ENCODE results near the gene STPG3.

Gene STPG3

DNA sequence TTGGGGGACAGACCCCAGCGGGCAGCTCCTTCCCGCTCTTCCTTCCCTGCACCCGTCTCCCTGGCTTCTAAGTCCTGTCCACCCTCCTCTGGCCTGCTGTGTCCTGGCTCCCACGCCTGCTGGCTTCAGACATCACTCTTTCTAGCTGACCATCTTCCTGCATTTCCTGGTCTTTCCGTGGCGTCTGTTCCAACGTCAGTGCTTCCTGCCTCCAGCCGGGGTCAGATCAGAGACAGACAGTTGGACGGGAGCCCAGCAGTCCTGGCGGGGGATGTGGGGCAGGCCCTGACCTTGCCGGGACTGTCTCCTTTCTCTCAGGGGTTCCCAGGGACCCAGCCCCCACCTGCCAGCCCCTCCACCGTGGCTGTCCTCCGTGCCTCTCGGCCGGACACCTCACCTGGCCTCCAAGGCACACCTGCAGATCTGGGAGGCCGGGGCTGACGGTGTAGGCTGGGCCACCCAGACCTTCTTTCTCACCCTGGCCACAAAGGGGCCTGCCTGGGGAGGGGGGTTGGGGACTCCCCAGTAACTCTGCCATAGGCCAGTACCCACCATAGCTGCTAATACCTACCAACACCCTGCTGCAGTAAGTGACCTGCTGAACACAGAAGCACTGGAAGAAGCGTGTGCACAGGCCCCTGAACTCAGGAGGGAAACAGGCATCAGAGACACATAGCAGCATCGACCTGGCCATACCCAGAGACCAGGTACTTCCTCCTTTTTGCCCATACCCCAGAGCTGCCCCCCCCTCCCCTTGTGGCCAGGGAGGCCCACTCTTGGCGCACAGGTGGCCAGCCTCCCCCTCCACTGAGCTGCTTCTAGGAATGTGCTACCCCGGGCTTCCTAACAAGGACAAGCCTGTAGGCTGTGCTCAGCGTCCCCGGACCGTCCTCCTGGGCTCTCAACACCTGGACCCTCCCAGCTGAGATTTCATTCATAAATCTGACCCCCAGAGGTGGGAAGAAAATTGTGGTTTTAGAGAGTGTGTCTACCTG, 45.9 kb downstream of the STPG3 start:
- no peak for TF ChIP-seq CTCF (conservative IDR thresholded peaks at IDR 0.05; ENCODE audit: low read depth, low read length)
- no peak overlapping the region for H3K4me2 ChIP-seq

DNA sequence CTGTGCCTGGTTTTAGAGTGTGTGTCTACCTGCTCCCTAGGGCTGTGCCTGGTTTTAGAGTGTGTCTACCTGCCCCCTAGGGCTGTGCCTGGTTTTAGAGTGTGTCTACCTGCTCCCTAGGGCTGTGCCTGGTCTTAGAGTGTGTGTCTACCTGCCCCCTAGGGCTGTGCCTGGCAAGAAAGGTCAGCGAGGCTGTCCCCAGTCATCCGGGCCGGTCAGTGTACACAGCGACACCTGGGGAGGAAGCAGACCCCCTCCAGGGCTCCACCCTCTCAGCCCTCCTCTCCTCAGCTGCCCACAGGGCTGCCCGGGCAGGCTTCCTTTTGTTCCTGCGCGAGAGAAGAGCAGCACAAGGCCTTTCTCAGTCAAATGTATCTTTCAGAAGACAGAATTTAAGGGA, 46.9 kb downstream of the STPG3 start:
- peaks cover 73% of the 10 kb centered on the region for H3K27me3 ChIP-seq (ENCODE audit: insufficient read depth, low read depth)
- H3K27ac ChIP-seq: no peak overlapping the region
- H3K36me3 ChIP-seq (ENCODE audit: insufficient read depth): no peaks in the 10 kb centered on the region
- no peak overlapping the region for H3K9ac ChIP-seq
- no peak overlapping the region for H3K4me2 ChIP-seq
- H3K4me3 ChIP-seq (IDR thresholded peaks at IDR 0.05; ENCODE audit: insufficient read depth, low read depth, low read length): no peak overlapping the region
- no peak overlapping the region for H2AFZ ChIP-seq (ENCODE audit: low read depth)
- no peaks in the 10 kb centered on the region for H4K20me1 ChIP-seq (ENCODE audit: insufficient read depth)
- H3K4me1 ChIP-seq (ENCODE audit: low read depth, poor library complexity, severe bottlenecking): peaks cover 10% of the 10 kb centered on the region
- no peaks in the 10 kb centered on the region for H3K79me2 ChIP-seq (ENCODE audit: insufficient read depth, low read depth)
- no peak for TF ChIP-seq CTCF (conservative IDR thresholded peaks at IDR 0.05; ENCODE audit: low read depth, low read length)

More for the DNA sequence above, 45.9 kb downstream of the STPG3 start:
- Histone ChIP-seq H3K36me3 (ENCODE audit: insufficient read depth) (no peaks in the 10 kb centered on the region), H3K4me1 (ENCODE audit: low read depth, poor library complexity, severe bottlenecking) (peaks cover 10% of the 10 kb centered on the region), H4K20me1 (ENCODE audit: insufficient read depth) (no peaks in the 10 kb centered on the region), H3K79me2 (ENCODE audit: insufficient read depth, low read depth) (no peaks in the 10 kb centered on the region), H3K9ac (no peak overlapping the region), H3K27me3 (ENCODE audit: insufficient read depth, low read depth) (peaks cover 79% of the 10 kb centered on the region), H3K4me3 (IDR thresholded peaks at IDR 0.05; ENCODE audit: insufficient read depth, low read depth, low read length) (no peak overlapping the region), H3K27ac (no peak overlapping the region), H2AFZ (ENCODE audit: low read depth) (no peak overlapping the region)

DNA sequence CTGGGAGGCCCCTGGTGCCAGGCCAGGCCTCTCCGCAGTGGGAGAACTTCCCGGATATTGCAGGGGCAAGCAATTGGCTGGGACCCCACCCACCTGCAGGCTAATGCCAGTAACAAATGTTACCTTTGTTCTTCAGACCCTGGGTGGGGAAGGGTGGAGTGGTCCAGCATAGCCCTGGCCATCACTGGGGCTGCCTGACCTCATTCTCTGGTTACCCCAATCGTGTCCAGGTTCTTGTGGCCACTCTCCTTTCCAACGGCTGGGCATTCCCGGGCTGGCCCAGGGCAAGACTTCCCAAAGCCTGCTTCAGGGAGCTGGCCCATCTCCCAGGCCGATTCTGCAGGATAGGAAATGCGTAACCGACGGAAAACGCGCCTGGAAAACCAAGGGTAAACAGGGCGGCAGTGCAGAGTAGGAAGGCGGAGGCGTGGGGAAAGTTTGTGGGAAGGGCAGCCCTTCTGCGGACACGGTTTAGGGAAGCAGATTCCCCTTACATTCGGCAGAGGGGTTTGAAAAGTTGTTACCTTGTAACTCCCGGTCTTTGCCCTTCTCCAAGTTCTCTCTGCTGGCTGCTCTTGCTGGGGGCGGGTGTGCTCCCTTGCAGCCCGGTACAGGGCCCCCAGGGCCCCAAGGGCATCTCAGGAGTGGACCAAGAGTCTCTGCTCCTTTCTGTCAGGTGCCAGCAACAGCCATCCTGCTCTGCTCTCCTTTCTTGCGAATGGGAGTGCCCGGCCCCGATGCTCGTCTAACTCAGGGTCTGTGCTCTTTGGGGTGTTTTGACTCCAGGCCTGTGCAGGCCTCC, 47.5 kb downstream of the STPG3 start:
- no peak for TF ChIP-seq CTCF (conservative IDR thresholded peaks at IDR 0.05; ENCODE audit: low read depth, low read length)
- Histone ChIP-seq H3K4me3 (IDR thresholded peaks at IDR 0.05; ENCODE audit: insufficient read depth, low read depth, low read length) (no peak overlapping the region), H3K9ac (no peak overlapping the region), H4K20me1 (ENCODE audit: insufficient read depth) (no peaks in the 10 kb centered on the region), H3K79me2 (ENCODE audit: insufficient read depth, low read depth) (no peaks in the 10 kb centered on the region), H2AFZ (ENCODE audit: low read depth) (no peak overlapping the region), H3K27me3 (ENCODE audit: insufficient read depth, low read depth) (peaks cover 67% of the 10 kb centered on the region), H3K4me1 (ENCODE audit: low read depth, poor library complexity, severe bottlenecking) (peaks cover 10% of the 10 kb centered on the region), H3K27ac (no peak overlapping the region), H3K4me2 (no peak overlapping the region), H3K36me3 (ENCODE audit: insufficient read depth) (no peaks in the 10 kb centered on the region)

DNA sequence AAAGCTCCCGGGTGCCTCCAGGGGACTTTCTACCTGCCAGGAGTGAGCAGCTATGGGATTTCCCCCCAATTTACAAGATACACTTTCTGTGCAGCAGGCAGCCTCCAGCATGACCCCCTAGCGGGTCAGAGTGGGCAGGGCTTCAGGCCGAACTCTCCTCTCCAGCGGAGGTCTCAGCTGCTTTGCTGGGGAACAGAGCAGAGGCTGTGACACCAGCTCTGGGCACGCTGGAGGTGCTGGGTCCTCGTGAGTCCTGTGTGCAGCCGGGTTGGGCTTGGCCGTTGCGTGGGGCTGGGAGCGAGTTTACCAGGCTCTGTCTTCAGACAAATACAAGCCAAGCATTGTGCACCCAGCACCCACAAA, 48.1 kb downstream of the STPG3 start:
- peaks cover 62% of the 10 kb centered on the region for H3K27me3 ChIP-seq (ENCODE audit: insufficient read depth, low read depth)
- TF ChIP-seq CTCF (conservative IDR thresholded peaks at IDR 0.05; ENCODE audit: low read depth, low read length): no peak
- no peaks in the 10 kb centered on the region for H3K79me2 ChIP-seq (ENCODE audit: insufficient read depth, low read depth)
- no peaks in the 10 kb centered on the region for H4K20me1 ChIP-seq (ENCODE audit: insufficient read depth)
- H3K4me3 ChIP-seq (IDR thresholded peaks at IDR 0.05; ENCODE audit: insufficient read depth, low read depth, low read length): no peak overlapping the region
- peaks cover 10% of the 10 kb centered on the region for H3K4me1 ChIP-seq (ENCODE audit: low read depth, poor library complexity, severe bottlenecking)
- H3K36me3 ChIP-seq (ENCODE audit: insufficient read depth): no peaks in the 10 kb centered on the region
- no peak overlapping the region for H3K27ac ChIP-seq
- no peak overlapping the region for H2AFZ ChIP-seq (ENCODE audit: low read depth)
- H3K4me2 ChIP-seq: no peak overlapping the region
- no peak overlapping the region for H3K9ac ChIP-seq
